ENCODE data around the gene LTK.

LTK gene

GRCh38 chr15:41530363-41530956 is 16.8 kb upstream of the LTK start:
- DNase-seq (ENCODE audit: low read depth, low spot score), result no peak

DNA sequence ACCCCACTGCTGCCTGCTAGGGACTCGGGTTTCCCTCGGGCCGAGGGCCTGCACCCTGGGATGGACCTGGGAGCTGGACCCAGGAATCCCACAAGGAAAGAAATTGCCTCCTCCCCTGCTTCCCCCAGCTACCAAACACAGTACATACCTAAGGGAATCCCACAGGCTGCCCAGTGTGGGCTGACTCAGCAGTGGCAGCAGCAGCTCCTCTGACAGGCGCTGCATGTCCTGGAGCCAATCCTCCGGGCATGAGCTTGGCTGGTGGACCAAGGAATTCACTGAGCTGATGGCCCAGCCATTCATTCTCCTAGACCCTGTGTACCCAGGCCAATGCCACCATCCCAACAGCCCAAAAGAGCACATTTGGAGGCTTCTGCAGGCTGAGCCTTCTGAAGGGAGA is 9.5 kb upstream of the LTK start:
- DNase-seq (ENCODE audit: low read depth, low spot score), result peak; percentile 79

DNA sequence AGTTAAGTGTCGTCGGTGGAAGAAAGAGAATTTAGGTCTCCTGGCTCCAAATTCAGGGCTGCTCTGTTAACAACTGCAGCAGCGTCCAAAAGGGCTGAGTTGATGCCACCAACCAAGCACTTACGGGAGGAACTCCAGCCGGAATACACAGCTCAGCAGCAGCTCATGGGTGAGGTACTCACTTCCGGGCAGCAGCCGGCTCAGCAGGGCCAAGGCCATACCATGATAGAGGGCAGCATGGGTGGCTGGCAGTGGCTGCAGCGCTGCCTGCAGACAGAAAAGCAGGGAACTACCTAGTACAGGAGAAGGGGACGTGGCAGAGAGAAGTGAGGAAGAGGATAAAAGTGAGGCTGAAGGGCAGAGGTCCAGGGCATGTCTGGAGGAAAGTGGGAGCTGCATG is 8.0 kb upstream of the LTK start:
- DNase-seq (ENCODE audit: low read depth, low spot score), result no peak

GRCh38 chr15:41520636-41521035 is 7.0 kb upstream of the LTK start:
- no peak for DNase-seq (ENCODE audit: low read depth, low spot score)

- no peak for DNase-seq (ENCODE audit: low read depth, low spot score)
Observed at GRCh38 chr15:41517895-41518449, 4.3 kb upstream of the LTK start.

DNA sequence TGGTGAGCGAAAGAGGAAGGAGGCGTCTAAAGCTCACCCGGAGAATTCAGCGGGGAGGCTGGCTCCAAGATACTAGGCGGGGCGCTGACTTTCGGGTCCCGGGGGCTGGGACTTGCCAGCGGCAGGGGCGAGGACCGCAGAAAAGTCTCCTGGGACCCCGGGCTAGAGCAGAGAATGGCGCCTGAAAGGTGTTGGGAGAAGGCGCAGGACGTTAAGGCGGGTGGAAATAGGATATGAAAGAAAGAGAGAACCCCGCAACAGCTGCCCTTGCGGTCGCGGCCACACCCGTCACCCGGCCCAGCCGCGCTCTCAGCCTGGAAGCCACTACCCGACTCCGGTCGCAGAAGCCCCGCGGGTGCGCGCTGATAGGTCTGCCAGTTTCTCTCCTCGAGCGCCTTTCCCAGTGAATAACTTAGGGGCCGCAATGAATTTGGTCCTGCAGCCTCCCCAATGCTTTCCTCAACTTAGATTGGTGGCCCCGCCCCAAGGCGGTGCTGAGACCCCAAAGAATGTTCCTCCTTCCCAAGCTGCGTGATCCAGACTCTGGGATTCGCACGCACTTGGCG is 604 bp downstream of the LTK start:
- DNase-seq (ENCODE audit: low read depth, low spot score), result peak; percentile 29

- no peak for DNase-seq (ENCODE audit: low read depth, low spot score)
Observed at GRCh38 chr15:41512512-41512939, 1.1 kb downstream of the LTK start.

GRCh38 chr15:41511899-41512369 is 1.7 kb downstream of the LTK start:
- peak; percentile 23 for DNase-seq (ENCODE audit: low read depth, low spot score)

- no peak for DNase-seq (ENCODE audit: low read depth, low spot score)
Observed at GRCh38 chr15:41511331-41511898, 2.2 kb downstream of the LTK start.

GRCh38 chr15:41510728-41511127 is 2.9 kb downstream of the LTK start:
- DNase-seq (ENCODE audit: low read depth, low spot score), result no peak

GRCh38 chr15:41507820-41508290 is 5.8 kb downstream of the LTK start:
- DNase-seq (ENCODE audit: low read depth, low spot score), result no peak

- no peak for DNase-seq (ENCODE audit: low read depth, low spot score)
Observed at GRCh38 chr15:41506796-41507341, 6.8 kb downstream of the LTK start.

GRCh38 chr15:41505776-41506175 is 7.9 kb downstream of the LTK start:
- DNase-seq (ENCODE audit: low read depth, low spot score), result no peak

- no peak for DNase-seq (ENCODE audit: low read depth, low spot score)
Observed at GRCh38 chr15:41504751-41505492, 8.7 kb downstream of the LTK start.

GRCh38 chr15:41503669-41504010 is 10.0 kb downstream of the LTK start:
- DNase-seq (ENCODE audit: low read depth, low spot score), result peak; percentile 23

- no peak for DNase-seq (ENCODE audit: low read depth, low spot score)
Observed at GRCh38 chr15:41502795-41503668, 10.6 kb downstream of the LTK start.

DNA sequence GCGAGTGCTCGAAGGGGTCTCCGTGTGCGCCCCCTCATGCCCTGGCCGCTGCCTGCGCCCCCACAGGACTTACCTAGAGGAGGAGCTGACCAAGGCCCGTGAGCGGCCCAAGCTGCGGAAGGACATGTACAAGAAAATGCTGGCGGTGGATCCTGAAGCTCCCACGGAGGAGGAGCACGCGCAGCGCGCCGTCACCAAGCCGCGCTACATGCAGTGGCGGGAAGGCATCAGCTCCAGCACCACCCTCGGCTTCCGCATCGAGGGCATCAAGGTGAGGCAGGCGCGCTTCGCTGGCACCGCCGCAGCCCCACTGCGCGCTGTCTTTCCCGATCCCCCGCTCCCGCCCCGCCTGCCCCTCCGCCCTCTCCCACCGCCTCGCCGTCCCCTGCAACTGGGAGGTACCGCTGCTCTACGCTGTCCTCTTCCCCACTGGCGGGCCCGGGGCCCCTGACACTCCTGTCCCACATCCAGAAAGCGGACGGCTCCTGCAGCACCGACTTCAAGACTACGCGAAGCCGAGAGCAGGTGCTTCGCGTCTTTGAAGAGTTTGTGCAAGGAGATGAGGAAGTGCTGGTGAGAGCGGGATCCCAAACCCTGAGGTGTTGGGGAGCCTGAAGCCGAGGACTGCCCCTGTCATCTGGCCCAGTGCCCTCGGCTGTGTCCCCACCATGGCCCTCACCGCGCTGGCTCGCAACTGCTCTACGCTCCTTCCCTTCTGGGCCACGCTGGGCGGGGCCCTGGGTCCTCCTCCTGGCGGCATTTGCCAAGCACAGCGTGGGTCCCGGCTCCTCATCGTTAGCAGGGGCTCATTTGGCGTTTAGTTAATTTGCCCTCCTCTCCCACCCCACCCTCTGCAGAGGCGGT is 11.5 kb downstream of the LTK start:
- DNase-seq (ENCODE audit: low read depth, low spot score), result peak; percentile 27

- DNase-seq (ENCODE audit: low read depth, low spot score), result peak; percentile 57
Observed at GRCh38 chr15:41501191-41501917, 12.3 kb downstream of the LTK start.

DNA sequence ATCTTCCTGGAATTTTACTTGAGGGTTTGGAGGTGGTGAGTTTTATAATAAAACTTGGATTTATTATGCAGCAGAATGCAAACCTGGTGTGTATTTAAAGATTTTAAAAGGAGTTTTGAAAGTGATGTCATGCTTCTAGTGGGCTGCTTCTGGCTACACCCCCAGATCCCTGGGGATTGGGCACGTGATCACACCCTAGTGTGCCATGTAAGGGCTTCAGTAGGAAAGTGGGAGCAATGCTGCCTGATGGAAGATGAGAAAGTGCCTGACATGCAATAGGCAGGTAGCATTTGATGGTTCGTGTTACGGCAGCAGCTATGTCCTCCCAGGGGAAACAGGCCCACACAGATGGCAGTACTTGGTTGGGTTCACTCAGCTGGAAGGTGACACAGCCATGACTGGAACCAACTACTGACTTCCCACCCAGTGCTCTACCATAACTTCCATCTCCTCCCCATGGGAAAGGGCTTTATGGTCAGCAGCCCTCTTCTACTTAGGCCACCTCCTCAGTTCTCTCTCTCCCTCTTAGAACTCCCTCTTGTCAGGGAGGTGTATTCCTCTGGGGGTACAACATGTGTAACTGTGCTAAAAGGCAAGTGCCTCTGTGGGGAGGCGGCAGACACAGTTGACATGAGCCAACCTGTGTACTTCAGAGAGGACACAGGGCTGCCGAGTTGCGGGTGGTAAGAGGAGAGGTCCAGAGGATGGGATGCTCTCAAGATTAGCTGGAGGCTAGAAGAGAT is 14.3 kb downstream of the LTK start:
- DNase-seq (ENCODE audit: low read depth, low spot score), result no peak

Measured in astrocyte of the hippocampus (primary cell).